MCF 10A (cell line): ENCODE data around the gene KRT79. TPM values are rescaled to one million over a fixed set of nuclear protein-coding genes. Genes with fewer than 3 reads are reported as not detected.
"Not testable (repeated sequence)": the region's sequence is repeated elsewhere in the genome, so short reads cannot be mapped to it uniquely, and the experiment has no call there.

Experiments
- Bru-seq: library from RNA; stranded (reverse); fragments of 400-500 nt; gene quantifications from one replicate; lab custom pipeline; 2021; lab: Mats Ljungman, UMichigan
- BruChase-seq, 2 experiments: library from RNA; stranded (reverse); fragments of 400-500 nt; gene quantifications; one replicate each; lab custom pipeline; 2021; lab: Mats Ljungman, UMichigan
- BruUV-seq: library from RNA; stranded (reverse); fragments of 400-500 nt; replicated peaks from 2 replicates; lab custom pipeline; 2021; lab: Mats Ljungman, UMichigan
- CTCF ChIA-PET: fragments of 300-600 bp; sonication (Branson Sonifier 250); formaldehyde crosslinking; extraction: SDS; loops from one replicate; lab custom pipeline; 2021; ENCODE audit warnings: antibody characterized with exemption, inconsistent platforms; lab: Yijun Ruan, JAX
- POLR2A ChIA-PET: fragments of 300-600, 350-650 bp; sonication (Branson Sonifier 250); formaldehyde crosslinking; extraction: SDS; loops from one replicate; lab custom pipeline; 2020; ENCODE audit warnings: antibody characterized with exemption, inconsistent platforms; lab: Yijun Ruan, JAX
- DNase-seq: peaks from one replicate; pipeline ENCODE4 v3.0.0-alpha.2; 2018; ENCODE audit not compliant: unreplicated experiment
- H3K27ac Mint-ChIP-seq: one replicate; pipeline ENCODE4 v1.8.0; 2022; ENCODE audit warnings: mild to moderate bottlenecking, low read depth, mixed read lengths; ENCODE audit not compliant: unreplicated experiment
- H3K27me3 Mint-ChIP-seq: one replicate; pipeline ENCODE4 v1.8.0; 2022; ENCODE audit warnings: mixed read lengths; ENCODE audit not compliant: insufficient read depth, unreplicated experiment
- H3K36me3 Mint-ChIP-seq: one replicate; pipeline ENCODE4 v1.8.0; 2022; ENCODE audit warnings: mild to moderate bottlenecking, moderate library complexity, mixed read lengths; ENCODE audit not compliant: insufficient read depth, unreplicated experiment
- H3K4me1 Mint-ChIP-seq: one replicate; pipeline ENCODE4 v1.8.0; 2022; ENCODE audit warnings: mixed read lengths; ENCODE audit not compliant: insufficient read depth, unreplicated experiment
- H3K4me3 Mint-ChIP-seq: one replicate; pipeline ENCODE4 v1.8.0; 2022; ENCODE audit warnings: mild to moderate bottlenecking, moderate library complexity, mixed read lengths; ENCODE audit not compliant: unreplicated experiment
- H3K9me3 Mint-ChIP-seq: one replicate; pipeline ENCODE4 v1.8.0; 2022; ENCODE audit warnings: mixed read lengths; ENCODE audit not compliant: unreplicated experiment
- CTCF ChIP-seq: fragments of 200-600 bp; IDR thresholded peaks from one replicate; pipeline ENCODE4 v1.8.0; 2022; ENCODE audit warnings: antibody characterized with exemption, mild to moderate bottlenecking; ENCODE audit not compliant: unreplicated experiment
- intact Hi-C: fragments of 100-400 bp; cut with micrococcal nuclease; formaldehyde crosslinking; loops from 2 replicates; pipeline ENCODE4 v1.14.1; 2022
- long read RNA-seq: library from polyadenylated mRNA; stranded (forward); transcript quantifications from one replicate; pipeline ENCODE4 v2.0.0, GENCODE V29; 2022
- total RNA-seq: library from RNA; stranded (reverse); gene quantifications from 2 replicates; pipeline ENCODE4 v1.2.3, GENCODE V29; 2022

The KRT79 gene
- not detected in 2 replicates for total RNA-seq
- Bru-seq, nascent RNA: not detected
- not detected for BruChase-seq, experiment 1, labeled RNA remaining after a 6-hour chase
- BruChase-seq, experiment 2, labeled RNA remaining after a 2-hour chase: not detected
- long read RNA-seq: 0 reads

- POLR2A ChIA-PET: interaction anchor here (0.6 kb wide), 1 partner anchor 918 kb away, joined by 3 read pairs; no protein-coding TSS in a partner anchor
- Mint-ChIP-seq H3K27ac (no peak within 1 kb of the TSS), H3K36me3 (no peaks in the 10 kb centered on the region), H3K4me3 (no peak within 1 kb of the TSS), H3K9me3 (no peaks in the 10 kb centered on the region), H3K27me3 (peaks cover 34% of the 10 kb centered on the region), H3K4me1 (peaks cover 10% of the 10 kb centered on the region)
- intact Hi-C loops: no loop called here
- no TSS peak for BruUV-seq
- no peak for DNase-seq
- no peak for TF ChIP-seq CTCF
- CTCF ChIA-PET: interaction anchor here (0.6 kb wide), 1 partner anchor 430 kb away, joined by 3 read pairs; no protein-coding TSS in a partner anchor
Measured at GRCh38 chr12:52833922-52834726, at the start of gene KRT79. KRT79 (minus strand) TSS chr12:52834311; CDS start chr12:52834260, 51 bp downstream.

GRCh38 chr12:52880499-52880898, 46.4 kb upstream of the KRT79 start:
- intact Hi-C loops: loop anchor here (1.0 kb wide), 3 partner anchors 297 to 723 kb away; no protein-coding TSS in a partner anchor
- ChIA-PET POLR2A (interaction anchor here (1.7 to 17.0 kb wide), 5 partner anchors 298 to 733 kb away, joined by 17 to 675 read pairs (median 141); partner anchors contain the start of genes KRT5 and KRT6A), CTCF (interaction anchor here (0.6 to 24.3 kb wide), 65 partner anchors 8 to 1327 kb away, joined by 3 to 747 read pairs (median 5); partner anchors contain the start of genes KRT5, KRT6A, KRT74 and KRT8)
- H3K4me1 Mint-ChIP-seq: peaks cover 40% of the 10 kb centered on the region
- not testable (repeated sequence) for H3K27me3 Mint-ChIP-seq, H3K4me3 Mint-ChIP-seq, BruUV-seq, DNase-seq, H3K36me3 Mint-ChIP-seq, H3K27ac Mint-ChIP-seq, H3K9me3 Mint-ChIP-seq

GRCh38 chr12:52879394-52880351, 45.6 kb upstream of the KRT79 start:
- no TSS peak for BruUV-seq
- intact Hi-C loops: loop anchor here (1.0 to 10.0 kb wide), 7 partner anchors 296 to 740 kb away; no protein-coding TSS in a partner anchor
- Mint-ChIP-seq H3K27me3 (no peaks in the 10 kb centered on the region), H3K27ac (no peak overlapping the region), H3K4me1 (peaks cover 48% of the 10 kb centered on the region), H3K9me3 (no peaks in the 10 kb centered on the region), H3K4me3 (peak overlapping the region; percentile 48), H3K36me3 (no peaks in the 10 kb centered on the region)
- DNase-seq: peak; percentile 94
- TF ChIP-seq CTCF: peak; percentile 89
- ChIA-PET CTCF (interaction anchor here (0.5 to 24.3 kb wide), 87 partner anchors 9 to 902 kb away, joined by 3 to 747 read pairs (median 4); partner anchors contain the start of genes KRT5, KRT6A, KRT73 and KRT74), POLR2A (interaction anchor here (0.6 to 17.0 kb wide), 11 partner anchors 9 to 808 kb away, joined by 3 to 675 read pairs (median 6); partner anchors contain the start of genes KRT5 and KRT6A)
